GM21825 (cell line): ENCODE results near the gene DGKG.

Experiments used
- ATAC-seq: cut with Tn5 transposase; IDR thresholded peaks from one replicate; pipeline ENCODE4 v1.9.1; 2021; ENCODE audit warnings: mild to moderate bottlenecking, moderate library complexity; ENCODE audit not compliant: unreplicated experiment

The DGKG gene

GRCh38 chr3:186181901-186182300 lies 180.1 kb downstream of the DGKG start:
- no peak for ATAC-seq

GRCh38 chr3:186180891-186181481 lies 181.0 kb downstream of the DGKG start:
- ATAC-seq, result no peak

GRCh38 chr3:186180151-186180550 lies 181.9 kb downstream of the DGKG start:
- no peak for ATAC-seq

- no peak for ATAC-seq
These were observed 183.6 kb downstream of the DGKG start for GRCh38 chr3:186178412-186178811.

GRCh38 chr3:186176373-186176990 lies 185.6 kb downstream of the DGKG start:
- no peak for ATAC-seq

- ATAC-seq, result no peak
These were observed 188.7 kb downstream of the DGKG start for GRCh38 chr3:186173224-186173815.

- no peak for ATAC-seq
These were observed 189.7 kb downstream of the DGKG start for GRCh38 chr3:186172353-186172752.

- no peak for ATAC-seq
These were observed 190.5 kb downstream of the DGKG start for GRCh38 chr3:186171521-186171920.

GRCh38 chr3:186170516-186170915 lies 191.5 kb downstream of the DGKG start:
- ATAC-seq, result no peak

GRCh38 chr3:186169379-186169778 lies 192.7 kb downstream of the DGKG start:
- ATAC-seq, result no peak

GRCh38 chr3:186168976-186169375 lies 193.1 kb downstream of the DGKG start:
- ATAC-seq, result no peak

- no peak for ATAC-seq
These were observed 194.2 kb downstream of the DGKG start for GRCh38 chr3:186167646-186168395.

GRCh38 chr3:186166491-186167288 lies 195.3 kb downstream of the DGKG start:
- ATAC-seq, result no peak

- ATAC-seq, result no peak
These were observed 196.0 kb downstream of the DGKG start for GRCh38 chr3:186166036-186166435.

- no peak for ATAC-seq
These were observed 196.7 kb downstream of the DGKG start for GRCh38 chr3:186165331-186165730.

GRCh38 chr3:186164696-186165095 lies 197.3 kb downstream of the DGKG start:
- no peak for ATAC-seq

- no peak for ATAC-seq
These were observed 199.8 kb downstream of the DGKG start for GRCh38 chr3:186162221-186162620.

- no peak for ATAC-seq
These were observed 201.3 kb downstream of the DGKG start for GRCh38 chr3:186160691-186161243.

GRCh38 chr3:186154641-186155040 lies 207.4 kb downstream of the DGKG start:
- ATAC-seq, result no peak

- peak; percentile 83 for ATAC-seq
These were observed 209.1 kb downstream of the DGKG start for GRCh38 chr3:186152889-186153292.

- ATAC-seq, result peak; percentile 10
These were observed 209.7 kb downstream of the DGKG start for GRCh38 chr3:186152361-186152798.
